Iris pigment epithelial cell (primary cell): ENCODE data around the gene SP3.

Source experiments
- DNase-seq: peaks from one replicate; pipeline ENCODE4 v3.0.0-alpha.2; 2011; ENCODE audit warnings: low read depth

SP3 gene

DNA sequence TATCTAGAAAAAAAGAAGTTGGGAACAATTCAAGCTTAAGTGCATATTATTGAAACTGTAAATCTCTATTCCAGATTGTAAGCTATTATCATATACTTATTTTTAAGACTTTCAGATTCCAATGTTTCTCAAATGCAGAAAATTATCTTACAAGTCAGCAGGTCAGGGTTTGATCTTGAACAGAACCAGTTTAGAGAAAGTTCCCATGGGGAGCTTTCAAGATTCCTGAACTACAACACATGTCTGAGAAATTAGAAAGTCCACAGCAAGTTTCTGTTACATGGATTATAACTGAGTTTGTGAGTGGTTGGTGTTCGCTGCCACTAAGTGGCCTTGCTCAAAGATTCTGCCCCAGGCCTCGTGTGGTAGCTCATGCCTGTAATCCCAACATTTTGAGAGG lies 31.6 kb upstream of the SP3 start:
- DNase-seq: no peak

DNA sequence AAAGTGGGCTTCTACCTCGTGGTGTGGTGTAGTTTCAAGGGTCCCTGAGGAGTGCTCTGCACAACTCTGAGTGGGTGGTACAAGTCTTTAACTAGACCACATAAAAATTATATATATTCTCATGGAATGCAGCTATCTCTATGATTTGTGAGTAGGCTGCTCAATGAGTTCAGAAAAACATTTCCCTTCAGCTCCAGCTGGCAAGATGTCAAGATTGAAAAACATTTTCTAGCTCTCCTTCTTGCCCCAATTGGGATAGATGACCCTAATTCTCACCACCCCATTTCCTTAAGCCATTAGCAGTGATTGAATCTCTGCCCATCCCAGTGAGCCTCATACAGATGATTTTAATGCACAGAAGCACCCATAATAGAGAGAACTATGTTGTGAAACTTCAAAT lies 28.3 kb upstream of the SP3 start:
- DNase-seq: no peak

DNA sequence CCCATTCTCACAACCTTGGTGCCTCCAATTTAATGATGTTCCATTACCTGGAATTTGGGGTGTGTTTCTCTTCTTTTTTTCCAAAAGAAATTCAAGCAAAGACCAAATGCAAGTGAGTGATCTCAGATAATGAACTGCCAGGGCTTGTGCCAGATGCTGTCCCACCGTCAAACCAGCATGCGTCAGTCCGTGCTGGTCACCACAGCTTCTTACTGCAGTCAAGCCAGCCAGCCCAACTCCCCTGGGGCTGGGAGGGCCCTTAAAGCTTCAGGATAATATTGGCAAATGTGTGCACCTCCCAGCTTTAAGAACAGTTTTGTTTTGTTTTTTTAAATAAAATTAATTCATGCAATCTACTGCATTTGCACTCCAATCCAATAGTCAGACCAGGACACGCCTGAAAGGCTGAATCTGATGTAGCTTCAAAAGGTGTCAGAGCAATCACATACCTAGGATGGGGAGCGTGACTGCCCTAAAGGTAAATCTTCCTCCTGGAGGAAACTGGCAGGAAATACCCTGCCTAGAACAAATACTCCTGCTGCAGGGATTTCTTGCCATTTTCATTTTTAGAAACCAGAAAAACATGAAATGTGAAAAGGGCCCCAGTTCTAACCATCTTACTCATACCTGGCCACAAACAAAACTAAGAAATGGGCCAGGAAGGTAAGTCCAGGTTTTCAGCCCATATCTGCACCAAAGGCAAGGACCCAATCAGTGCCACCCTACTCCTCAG lies 26.8 kb upstream of the SP3 start:
- no peak for DNase-seq

DNA sequence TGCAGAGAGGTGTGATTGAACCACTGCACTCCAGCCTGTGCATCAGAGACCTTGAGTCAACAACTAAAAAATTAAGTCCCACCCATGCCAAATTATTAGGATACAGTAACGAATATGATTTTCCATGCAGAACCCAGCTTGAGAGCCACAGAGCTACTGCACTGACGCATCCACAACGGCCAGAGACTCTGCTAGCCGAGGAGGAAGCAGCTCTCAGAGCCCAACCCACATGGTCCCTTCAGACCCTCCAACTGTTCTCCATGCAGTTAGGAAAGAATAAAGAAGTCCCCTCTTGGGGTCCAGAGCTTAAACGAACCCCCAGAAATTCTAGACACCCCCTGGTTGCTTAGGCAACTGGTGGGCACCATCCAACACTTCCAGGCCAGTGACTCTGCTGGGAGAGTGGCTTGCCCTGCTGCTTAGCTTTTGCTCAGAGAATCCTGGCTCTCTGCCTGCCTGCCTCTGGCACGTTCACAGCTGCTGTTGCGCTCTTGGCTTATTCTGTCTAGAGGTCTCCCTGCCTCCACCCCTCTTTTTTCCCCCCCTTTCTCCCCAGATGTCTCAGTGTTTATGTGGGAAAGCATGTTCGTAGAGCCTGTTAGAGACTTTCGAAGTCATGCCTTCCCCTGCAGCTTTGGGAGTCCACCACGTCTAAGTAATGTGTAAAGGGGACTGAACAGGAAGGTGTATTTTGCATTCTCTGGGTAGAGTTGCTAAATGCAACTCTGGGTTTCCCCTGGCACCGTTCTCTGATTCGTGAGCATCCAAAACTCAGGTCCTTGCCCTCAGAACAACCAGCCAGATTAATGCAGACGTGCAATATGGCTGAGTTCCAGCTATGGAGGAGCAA lies 26.0 kb upstream of the SP3 start:
- peak; percentile 63 for DNase-seq

DNA sequence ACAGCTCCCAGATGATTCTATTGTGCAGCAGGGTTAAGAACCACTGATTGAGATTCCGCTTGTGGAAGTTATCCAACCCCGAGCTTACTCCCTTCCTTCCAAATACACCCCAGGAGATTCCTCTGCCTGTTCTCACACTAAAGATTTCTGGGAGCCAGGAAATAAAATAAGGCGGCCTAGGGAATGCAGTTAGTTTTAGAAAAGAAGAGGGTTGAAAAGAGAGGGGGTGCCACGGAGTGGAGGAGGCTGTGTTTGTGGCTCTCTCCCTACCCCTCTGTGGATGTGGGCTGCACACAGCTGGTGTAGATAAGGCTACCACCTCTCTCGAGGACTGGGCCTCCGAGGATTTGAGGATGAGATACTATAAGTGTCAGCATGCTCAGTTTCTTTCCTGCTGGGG lies 25.1 kb upstream of the SP3 start:
- no peak for DNase-seq

DNA sequence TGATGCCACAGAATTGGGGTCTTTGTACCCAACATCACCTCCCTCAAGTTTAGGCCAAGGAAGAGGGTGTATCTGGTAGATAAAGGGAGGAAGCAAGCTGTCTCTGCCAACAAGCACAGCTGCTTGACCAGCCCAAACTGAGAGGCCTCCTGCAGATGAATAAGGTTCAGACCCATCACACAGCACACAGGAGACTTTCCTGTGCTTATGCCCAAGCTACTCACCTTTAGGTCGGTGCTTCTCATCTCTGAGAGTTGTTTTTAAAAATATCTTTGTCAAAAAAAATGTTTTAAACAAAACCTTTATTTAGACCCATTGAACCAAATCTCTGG lies 24.7 kb upstream of the SP3 start:
- DNase-seq: no peak

DNA sequence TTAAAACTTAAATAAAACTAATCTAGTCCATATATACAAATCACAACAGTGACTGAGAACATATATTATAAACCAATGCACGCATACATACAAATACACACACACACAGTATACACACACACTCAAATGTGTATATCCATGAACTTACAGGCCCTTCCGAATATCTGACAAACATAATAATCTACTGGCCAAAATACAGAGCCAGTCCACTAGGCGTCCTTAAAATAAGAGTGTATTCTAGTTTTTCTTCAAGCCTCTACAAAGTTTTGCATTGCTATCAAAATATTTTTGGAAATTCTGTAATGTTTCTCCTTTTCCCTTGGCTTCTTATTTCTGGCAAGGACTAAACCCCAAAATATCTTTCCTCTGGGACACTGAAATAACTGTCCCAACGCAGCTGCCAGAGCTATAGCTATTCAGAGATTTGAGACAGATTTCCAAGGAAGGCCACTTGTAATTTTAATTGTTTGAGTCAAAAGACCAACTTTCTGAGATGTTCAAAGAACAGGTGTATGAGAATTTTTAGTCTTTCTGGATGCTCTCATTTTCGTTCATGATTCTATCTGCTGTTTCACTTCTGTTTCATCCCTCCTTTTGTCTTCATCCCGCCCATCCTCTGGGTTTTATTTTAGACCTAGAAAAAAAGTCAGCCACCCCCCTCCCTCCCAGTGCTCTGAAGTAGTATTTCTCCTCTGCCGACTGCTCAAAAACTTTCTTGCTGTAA lies 24.1 kb upstream of the SP3 start:
- DNase-seq: no peak

DNA sequence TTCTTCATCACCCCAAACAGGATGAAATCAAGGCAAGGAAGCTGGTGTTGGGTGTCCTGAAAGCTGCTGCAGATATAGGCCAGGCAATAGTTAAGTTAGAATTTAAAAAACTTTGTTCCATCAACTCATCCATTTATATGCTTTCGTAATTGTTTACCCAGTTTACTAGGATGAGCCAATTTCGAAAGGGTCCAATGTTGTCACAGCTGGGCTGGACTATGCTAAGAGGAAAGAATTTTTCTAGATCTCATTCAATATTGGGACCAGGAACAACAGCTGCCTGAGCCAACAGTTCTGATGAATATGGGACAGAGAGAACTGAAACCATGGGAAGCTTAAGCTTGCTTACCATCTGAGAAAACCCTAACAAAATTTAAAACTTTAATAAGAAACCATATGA lies 21.6 kb upstream of the SP3 start:
- no peak for DNase-seq

DNA sequence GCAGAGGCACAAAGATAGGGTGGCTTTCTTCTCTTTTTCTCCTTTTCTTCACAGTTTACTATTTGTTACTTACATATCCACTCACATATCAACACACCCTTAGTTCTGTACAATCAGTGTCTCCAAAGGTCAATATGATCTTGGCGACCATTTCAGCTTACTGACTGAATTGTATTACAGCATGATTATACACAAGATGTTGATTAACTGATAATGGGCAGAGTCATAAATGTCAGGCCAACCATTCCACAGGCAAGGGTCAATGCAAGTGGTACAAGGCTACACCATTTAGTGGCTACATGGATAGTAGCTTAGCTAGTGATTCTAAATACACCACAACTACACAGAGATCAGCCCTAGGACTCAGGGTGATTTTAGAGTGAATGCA lies 20.4 kb upstream of the SP3 start:
- DNase-seq: no peak

DNA sequence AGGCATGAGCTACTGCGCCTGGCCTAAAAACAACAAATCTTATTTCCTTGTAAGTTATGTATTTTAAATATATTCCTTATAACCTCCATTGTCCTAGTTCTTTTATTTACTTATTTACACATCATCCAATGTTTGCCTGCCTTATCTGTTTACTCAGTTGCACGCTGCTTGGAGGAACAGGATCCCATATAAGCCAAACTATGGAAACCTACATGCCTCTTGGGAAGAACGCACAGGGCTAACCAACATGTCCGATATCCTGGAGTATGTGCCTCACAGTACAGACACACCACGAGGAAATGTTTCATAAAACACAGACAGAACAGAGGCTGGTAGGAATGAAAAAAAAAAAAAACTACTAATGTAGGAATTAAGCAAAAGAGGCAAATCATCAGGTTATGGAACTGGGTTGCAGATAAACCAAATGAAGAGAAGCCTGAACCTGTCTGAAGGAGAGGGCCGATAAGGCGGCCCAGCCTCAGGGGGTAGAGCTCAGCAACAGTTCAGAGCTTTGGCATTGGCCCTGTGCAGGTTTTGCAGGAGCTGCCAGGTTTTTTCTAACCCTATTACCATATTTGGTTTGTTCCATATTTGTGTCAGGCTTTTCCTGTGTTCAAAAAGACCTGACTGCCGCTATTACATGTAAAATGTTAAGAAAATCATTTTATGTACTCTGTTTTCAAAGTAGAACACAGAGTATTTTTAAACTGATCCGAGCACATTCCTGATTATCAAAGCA lies 19.9 kb upstream of the SP3 start:
- no peak for DNase-seq

DNA sequence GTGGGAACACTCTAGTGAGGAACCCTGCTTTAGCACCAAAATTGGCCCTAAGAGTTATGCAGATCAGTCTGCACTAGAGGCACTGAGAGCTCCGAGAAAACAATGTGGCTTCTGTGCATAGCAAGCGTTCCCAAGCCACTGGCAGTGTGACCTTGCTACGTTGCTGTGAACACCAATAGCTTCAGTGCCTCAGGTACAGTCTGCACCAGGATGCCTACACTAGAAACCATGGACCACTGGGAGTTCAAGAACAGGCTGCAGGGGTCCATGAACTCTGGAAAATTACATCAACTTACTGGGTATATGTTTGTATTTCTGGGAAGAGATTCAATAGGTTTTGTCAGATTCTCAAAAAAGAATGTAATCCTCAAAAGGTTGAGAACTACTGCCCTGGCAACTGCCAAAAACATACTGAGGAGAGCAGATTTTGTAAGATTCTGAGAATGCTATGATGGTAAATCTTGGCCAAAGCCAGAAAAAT lies 18.3 kb upstream of the SP3 start:
- DNase-seq: no peak

DNA sequence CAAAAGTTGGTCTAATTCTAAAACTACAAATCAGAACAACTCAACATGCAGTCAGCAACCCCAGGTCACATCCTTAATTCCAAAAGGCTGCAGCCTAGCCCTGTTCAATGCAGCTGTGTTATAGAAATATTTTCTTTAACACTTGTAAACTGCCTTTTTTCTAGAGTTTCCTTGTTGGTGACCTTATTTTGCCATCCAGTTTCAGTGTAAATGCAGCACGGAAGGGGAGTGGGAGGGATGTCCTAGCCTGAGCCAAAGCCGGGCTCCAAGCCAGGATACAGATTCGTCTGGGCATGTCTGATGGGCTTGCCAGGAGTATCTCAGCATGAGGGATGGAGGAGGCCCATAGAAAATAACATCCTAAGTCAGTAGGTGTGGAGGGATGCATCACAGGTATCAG lies 17.7 kb upstream of the SP3 start:
- DNase-seq: peak; percentile 56

DNA sequence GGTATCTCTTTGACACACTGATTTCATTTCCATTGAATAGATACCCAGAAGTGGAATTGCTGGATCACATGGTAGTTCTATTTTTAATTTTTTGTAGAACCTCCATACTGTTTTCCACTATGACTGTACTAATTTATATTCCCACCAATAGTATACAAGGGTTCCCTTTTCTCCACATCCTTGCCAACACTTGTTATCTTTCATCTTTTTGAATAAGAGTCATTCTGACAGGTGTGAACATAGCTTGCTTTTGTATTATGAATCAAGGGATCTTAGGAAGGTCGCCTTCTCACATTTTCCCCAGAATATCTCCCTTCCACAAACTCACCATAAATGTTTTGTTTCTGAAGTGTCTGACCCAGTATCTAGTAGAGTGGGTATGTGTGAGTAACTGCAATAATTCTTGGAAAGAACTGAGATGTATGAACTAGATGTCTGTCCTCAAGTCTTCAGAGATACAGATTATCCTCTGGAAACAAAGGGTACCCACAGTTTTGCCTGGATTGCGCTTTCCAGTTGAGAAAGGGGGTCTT lies 17.1 kb upstream of the SP3 start:
- no peak for DNase-seq

DNA sequence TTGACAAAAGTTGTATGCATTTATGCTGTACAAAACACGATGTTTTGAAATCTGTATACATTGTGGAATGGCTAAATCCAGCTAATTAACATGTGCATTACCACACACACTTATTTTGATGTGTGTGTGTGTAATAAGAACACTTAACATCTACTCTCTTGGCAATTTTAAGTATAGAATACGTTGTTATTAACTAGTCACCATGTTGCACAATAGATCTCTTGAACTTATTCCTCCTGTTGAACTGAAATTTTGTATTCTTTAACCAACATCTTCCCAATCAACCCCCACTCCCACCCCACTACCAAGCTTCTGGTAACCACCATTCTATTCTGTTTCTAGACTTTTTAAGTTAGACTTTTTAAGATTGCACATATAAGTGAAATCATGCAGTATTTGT lies 16.3 kb upstream of the SP3 start:
- no peak for DNase-seq

DNA sequence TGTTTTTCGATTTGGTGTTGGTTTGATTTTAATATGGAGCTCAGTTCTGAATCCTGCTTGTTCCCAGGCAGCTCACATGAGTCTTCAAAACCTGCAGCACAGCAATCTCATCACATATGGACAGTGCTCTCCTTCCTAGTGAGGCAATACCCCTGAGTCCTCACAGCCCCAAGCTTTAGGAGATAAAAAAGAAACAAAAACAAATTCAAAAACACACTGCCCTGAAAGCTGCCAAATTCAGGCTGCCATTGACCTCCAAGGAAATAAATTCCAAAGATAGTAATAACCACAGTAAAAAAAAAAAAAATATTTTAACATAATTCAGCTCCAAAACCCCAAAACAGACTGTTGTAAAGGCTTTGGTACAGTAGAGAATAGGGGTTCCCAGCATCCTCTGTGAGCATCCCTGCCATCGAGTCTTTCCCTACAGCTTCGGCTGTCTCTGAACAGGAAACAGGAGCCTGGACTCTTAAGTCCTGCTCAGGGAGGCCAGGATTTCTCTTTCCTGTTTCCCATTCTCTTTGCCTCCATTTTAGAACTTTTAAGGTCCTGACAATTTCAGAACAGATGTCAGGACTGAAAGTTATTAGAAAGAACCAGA lies 14.7 kb upstream of the SP3 start:
- DNase-seq: peak; percentile 78

DNA sequence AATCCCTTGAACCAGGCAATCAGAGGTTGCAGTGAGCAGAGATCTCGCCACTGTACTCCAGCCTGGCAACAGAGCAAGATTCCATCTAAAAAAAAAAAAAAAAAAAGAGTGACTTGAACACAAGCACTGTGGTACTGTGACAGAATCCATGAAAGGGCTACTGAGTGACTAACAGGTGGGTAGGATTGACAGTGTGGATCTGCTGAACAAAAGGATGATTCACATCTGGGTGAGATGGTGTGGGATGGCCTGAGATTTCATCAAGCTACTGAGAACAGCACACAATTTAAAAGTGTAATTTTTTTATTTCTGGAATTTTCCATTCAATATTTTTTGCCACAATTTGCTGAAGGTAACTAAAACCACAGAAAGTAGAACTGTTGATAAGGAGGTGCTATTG lies 13.3 kb upstream of the SP3 start:
- DNase-seq: no peak

DNA sequence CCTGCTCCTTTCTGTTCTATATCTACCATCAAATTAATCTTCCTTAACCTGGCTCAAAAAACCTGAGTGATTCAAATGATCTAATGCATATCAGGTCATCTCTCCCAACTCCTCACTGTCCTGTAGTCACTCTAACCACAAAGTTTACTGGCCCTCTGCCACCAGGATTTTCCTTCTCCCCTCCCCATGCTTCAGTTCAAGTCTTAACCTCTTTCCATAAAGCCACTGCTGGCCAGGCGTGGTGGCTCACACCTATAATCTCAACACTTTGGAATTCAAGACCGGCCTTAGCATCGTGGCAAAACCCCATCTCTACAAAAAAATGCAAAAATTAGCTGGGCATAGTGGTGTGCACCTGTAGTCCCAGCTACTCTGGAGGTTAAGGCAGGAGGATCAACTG lies 7.5 kb upstream of the SP3 start:
- DNase-seq: no peak

DNA sequence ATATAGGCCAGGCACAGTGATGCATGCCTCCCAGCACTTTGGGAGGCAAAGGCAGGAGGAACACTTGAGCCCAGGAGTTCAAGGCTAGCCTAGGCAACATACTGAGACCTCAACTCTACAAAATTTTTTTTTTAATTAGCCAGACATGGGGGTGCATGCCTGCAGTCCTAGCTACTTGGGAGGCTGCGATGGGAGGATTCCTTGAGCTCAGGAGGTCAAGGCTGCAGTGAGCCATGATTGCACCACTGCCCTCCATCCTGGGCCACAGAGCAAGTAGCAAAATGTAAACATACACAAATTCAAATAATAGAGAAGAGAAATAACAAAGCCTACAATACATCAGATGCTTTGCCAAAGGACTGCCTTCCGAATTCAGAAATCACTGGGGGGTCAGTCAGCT lies 7.0 kb upstream of the SP3 start:
- DNase-seq: no peak

DNA sequence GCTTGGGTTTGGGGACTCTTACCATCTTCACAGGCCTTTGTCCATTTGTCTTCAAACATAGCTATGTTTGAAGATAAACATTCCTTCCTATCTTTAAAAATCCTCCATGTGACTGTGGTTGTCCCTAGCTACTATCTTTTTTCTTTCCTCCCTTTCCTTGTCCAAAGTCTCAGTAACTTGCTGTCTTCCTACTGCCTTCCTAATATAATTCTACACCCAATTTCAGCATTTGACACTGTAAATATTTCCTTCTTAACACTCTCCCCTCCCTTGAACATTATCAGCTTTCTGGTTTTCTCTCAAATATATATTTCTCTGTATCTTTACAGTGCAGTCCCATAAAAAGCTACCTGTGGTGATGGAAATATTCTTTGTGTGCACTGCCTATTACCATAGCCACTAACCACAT lies 5.3 kb upstream of the SP3 start:
- no peak for DNase-seq

DNA sequence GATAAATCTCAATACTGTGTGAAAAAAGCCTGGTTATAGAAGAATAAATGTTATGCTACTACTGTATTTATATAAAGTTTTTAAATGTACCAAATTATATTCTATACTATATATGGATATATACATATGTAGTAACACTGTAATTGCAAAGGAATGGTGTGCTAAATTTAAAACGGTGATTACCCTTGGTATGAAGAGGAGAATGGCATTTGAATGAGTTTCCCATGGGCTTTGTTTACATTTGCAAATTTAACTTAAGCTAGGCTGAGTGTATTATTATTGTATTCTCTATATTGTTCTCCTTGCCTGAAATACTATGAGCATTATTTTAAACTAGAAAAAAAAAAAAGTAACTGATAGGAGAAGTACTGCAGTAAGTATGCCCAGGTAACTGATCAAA lies 4.7 kb upstream of the SP3 start:
- no peak for DNase-seq

DNA sequence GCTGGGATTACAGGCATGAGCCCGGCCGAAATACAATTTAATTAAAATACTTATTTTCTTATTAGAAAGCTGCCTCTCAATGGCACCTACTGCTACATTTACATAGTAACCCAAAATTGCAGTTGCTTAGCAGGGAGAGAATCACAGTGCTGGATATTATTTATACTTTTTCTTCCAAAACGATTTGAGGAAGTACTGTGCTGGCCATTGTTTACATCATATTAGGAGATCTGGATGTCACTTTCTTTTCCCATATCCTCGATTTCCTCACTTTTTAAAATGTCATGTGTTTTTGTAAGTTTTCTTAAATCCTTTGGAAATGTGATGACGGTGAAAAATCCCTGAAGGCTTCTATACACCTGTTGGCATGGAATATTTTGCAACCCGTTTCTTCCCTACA lies 3.4 kb upstream of the SP3 start:
- no peak for DNase-seq
